Measurements from ENCODE around the gene GALNTL6.
"Not testable (repeated sequence)": the region's sequence is repeated elsewhere in the genome, so short reads cannot be mapped to it uniquely, and the experiment has no call there.

The GALNTL6 gene

GRCh38 chr4:172686021-172686420 lies 872.8 kb downstream of the GALNTL6 start:
- DNase-seq, result no peak

- no peak for DNase-seq
Measured at GRCh38 chr4:172688534-172688933, 875.3 kb downstream of the GALNTL6 start.

- no peak for DNase-seq
Measured at GRCh38 chr4:172691552-172691951, 878.3 kb downstream of the GALNTL6 start.

DNA sequence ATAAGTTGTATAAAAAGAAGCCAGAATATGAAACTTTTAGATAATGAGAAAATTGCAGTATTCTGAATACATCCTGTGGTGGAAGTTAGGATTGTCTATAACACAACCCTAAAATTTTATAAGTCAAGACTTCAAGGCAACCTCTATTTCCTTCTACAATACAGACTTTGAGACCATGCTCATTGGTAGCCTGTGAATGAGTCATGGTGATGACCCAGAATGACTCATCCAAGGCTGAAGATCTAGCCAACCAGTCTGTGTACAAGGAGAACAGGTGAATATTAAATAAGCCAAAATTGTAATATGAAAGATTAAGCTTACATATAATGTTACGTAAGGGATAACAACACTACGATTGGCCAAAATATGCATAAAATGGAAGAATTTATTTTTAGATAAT lies 879.5 kb downstream of the GALNTL6 start:
- DNase-seq, result no peak

DNA sequence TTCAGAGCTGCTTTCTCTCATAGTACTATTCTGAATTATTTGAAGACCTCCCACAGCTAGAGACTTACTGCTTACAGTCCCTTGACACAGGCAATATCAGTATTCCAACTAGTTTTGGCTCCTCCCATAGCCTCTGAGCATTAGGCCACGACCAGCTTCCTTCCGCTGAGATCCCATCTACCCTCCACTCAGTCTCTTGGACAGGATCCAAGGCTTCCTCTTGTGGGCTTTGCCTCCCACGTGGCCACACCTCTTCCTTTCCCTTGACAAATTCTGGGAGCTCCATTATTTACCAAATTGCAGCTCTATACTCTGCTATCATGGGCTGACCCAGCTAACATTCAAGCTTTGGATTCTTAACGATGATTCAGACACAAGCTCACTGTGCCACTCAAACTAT lies 885.1 kb downstream of the GALNTL6 start:
- no peak for DNase-seq

DNA sequence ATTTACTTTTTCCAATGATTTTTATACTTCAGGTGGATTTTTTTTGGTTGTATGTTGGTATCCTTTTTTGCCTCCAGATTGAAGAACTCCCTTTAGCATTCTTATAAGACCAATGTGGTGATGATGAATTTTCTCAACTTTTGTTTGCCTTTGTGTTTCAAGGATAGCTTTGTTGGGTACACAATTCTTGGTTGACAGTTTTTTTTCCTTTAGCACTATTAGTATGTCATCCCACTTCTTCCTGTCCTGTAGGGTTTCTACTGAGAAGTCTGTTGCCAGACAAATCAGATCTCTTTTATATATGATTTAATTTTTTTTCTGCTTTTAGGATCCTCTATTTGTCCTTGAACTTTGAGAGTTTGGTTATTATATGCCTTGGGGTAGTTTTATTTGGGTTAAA lies 892.4 kb downstream of the GALNTL6 start:
- no peak for DNase-seq

DNA sequence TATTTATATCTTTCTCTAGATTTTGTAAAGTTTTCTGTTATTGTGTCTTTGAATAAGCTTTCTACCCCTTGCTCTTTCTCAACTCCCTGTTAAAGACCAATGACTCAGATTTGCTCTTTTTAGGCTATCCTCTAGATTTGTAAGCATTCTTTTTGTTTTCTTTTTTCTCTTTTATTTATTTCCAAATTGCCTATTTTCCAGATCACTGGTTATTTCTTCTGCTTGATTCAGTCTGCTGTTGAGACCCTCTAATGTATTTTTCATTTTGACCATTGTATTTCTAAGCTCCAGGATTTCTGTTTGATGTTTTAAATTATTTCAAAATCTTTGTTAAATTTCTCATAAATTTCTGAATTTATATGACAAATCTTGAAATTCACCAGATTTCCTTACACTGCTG lies 892.8 kb downstream of the GALNTL6 start:
- no peak for DNase-seq

GRCh38 chr4:172707622-172708021 lies 894.4 kb downstream of the GALNTL6 start:
- no peak for DNase-seq

DNA sequence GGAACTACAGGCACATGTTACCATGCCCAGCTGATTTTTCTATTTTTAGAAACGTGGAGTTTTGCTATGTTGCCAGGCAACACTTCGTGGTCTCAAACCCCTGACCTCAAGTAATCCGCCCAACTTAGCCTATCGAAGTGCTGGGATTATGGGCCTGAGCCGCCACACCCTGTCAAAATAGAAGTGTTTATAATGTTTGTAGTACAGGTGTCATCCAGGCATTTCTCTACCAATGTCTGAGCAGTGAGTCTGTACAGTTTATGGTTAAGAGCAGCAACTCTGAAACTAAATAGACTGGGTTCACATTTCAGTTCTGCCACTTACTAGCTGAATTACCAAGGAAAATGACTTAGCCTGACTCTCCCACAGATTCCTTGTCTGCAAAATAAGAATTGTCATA lies 895.0 kb downstream of the GALNTL6 start:
- no peak for DNase-seq

- no peak for DNase-seq
Measured at GRCh38 chr4:172709376-172709775, 896.2 kb downstream of the GALNTL6 start.

GRCh38 chr4:172716291-172716690 lies 903.1 kb downstream of the GALNTL6 start:
- DNase-seq, result no peak

DNA sequence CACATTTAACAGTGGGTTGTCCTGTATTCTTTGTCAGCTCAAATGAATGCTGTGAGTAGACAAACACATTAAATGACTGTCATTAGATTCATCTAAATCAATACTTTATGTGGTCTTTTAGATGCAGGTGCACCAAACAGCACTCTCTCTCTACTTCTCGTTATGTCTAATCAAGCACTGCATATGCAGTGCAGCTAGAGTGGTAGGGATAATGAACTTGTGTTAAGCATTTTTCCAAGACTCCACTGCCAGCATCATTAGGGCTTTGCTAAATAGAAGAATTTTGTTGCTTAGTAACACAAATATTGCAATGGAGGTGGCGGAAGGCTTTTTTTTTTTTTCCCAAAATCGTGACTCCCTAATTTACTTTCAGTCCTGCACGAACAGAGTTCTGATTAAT lies 908.5 kb downstream of the GALNTL6 start:
- no peak for DNase-seq

DNA sequence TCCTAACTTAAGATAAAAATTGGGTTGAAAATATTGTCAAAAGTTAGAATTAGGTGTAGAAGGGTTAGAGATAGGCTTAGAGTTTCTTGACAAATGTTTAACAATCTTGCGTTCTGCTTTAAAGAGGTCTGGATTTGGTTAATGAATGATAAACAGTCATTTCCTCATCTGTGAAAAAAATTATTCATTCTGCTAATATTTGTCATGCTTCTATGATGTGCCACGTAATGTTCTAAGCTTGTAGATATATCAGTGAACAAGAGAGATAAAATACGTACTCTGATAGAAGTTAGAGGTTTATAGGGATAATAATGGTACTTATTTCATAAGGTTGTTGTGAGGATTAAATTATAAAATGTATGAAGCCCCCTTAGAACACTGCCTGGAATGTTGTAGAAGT lies 912.4 kb downstream of the GALNTL6 start:
- DNase-seq, result no peak

DNA sequence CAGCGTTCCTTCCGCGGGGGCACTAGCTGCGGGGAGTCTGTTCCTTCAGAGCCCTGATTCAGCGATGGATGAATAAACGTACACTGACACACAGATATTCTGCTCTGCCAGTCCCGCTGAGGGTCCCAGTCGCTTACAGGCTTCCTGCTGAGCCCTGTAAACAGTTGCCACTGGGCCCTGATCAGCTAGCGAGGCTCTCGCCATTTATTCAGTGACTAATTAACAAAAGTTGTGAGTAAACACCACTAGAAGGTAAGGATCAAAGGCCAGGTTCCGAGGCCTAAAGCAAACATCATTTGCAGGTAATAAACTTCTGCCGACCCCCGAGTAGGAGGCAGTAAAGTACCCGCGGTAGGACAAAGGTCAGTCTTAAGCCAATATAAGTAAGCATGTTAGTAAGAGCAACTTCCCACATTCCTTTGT lies 912.8 kb downstream of the GALNTL6 start:
- no peak for DNase-seq

DNA sequence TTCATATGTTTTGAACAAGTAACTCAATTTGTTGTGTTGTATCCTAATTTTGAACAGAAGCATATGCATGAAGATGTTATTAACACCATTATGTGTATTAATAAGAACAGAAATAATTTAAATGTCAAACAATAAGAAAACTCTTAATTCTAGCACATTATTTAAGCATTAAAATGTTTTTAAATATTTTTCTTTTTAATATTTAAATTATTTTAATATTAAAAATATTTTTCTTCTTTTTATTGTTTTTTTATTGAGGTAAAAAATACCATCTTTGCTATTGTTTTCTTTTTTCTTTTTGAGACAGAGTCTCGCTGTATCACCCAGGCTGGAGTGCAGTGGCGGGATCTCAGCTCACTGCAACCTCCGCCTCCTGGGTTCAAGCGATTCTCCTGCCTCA lies 914.4 kb downstream of the GALNTL6 start:
- no peak for DNase-seq

- DNase-seq, result not testable (repeated sequence)
Measured at GRCh38 chr4:172733645-172734044, 920.4 kb downstream of the GALNTL6 start.

DNA sequence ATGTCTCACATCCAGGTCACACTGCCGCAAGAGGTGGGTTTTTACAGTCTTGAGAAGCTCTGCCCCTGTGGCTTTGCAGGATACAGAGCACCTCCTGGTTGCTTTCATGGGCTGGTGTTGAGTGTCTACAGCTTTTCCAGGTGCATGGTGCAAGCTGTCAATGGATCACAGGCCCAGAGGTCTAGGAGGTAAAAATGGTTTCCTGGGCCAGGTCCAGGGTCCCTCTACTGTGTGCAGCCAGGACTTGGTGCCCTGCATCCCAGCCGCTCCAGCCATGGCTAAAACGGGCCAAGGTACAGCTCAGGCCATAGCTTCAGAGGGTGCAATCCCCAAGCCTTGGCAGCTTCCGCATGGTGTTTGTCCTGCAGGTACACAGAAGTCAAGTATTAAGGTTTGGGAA lies 921.4 kb downstream of the GALNTL6 start:
- DNase-seq, result no peak

- no peak for DNase-seq
Measured at GRCh38 chr4:172736046-172736445, 922.8 kb downstream of the GALNTL6 start.

GRCh38 chr4:172740434-172740833 lies 927.2 kb downstream of the GALNTL6 start:
- no peak for DNase-seq

- no peak for DNase-seq
Measured at GRCh38 chr4:172750910-172751309, 937.7 kb downstream of the GALNTL6 start.

GRCh38 chr4:172751550-172751949 lies 938.3 kb downstream of the GALNTL6 start:
- no peak for DNase-seq

GRCh38 chr4:172758586-172759340 lies 945.6 kb downstream of the GALNTL6 start:
- DNase-seq, result no peak

- DNase-seq, result no peak
Measured at GRCh38 chr4:172760512-172760911, 947.3 kb downstream of the GALNTL6 start.

- no peak for DNase-seq
Measured at GRCh38 chr4:172762895-172763294, 949.7 kb downstream of the GALNTL6 start.

GRCh38 chr4:172770787-172771186 lies 957.6 kb downstream of the GALNTL6 start:
- DNase-seq, result no peak

All from activated T-cell treated with anti-CD3 and anti-CD28 coated beads, Interleukin-2, amount 50 U/mL, for 48 hours (primary cell).